DOHH2 (cell line): ENCODE measurements around the gene TYMS.
A peak's percentile ranks its signal among the peaks of the same experiment; 100 is the strongest.

Source experiments
- H3F3A ChIP-seq: fragments of 200-600 bp; sonication (generic), shearing (Covaris generic); 2 replicates; pipeline ENCODE4 v1.6.0; 2016; ENCODE audit warnings: antibody characterized with exemption, mild to moderate bottlenecking; ENCODE audit not compliant: control insufficient read depth, insufficient read depth
- H3K27ac ChIP-seq: fragments of 200-600 bp; sonication (generic); 2 replicates; pipeline ENCODE4 v1.5.1; 2014; ENCODE audit warnings: low read depth, mild to moderate bottlenecking, low read length, moderate library complexity
- H3K27me3 ChIP-seq: fragments of 200-600 bp; sonication (generic); 2 replicates; pipeline ENCODE4 v1.6.1; 2014; ENCODE audit warnings: mild to moderate bottlenecking, low read length, mixed read lengths; ENCODE audit not compliant: control insufficient read depth
- H3K36me3 ChIP-seq: fragments of 200-600 bp; sonication (generic); 2 replicates; pipeline ENCODE4 v1.6.1; 2014; ENCODE audit warnings: mild to moderate bottlenecking, low read length, moderate library complexity, mixed read lengths; ENCODE audit not compliant: control insufficient read depth
- H3K4me1 ChIP-seq: fragments of 200-600 bp; sonication (generic); 2 replicates; pipeline ENCODE4 v1.6.1; 2014; ENCODE audit warnings: mild to moderate bottlenecking, low read length, mixed read lengths; ENCODE audit not compliant: control insufficient read depth
- H3K4me2 ChIP-seq: fragments of 200-600 bp; sonication (generic); 2 replicates; pipeline ENCODE4 v1.6.0; 2014; ENCODE audit warnings: mild to moderate bottlenecking, low read length, moderate library complexity
- H3K4me3 ChIP-seq: fragments of 200-600 bp; sonication (generic); 2 replicates; pipeline ENCODE4 v1.5.1; 2014; ENCODE audit warnings: mild to moderate bottlenecking, low read length, mixed read lengths
- H3K79me2 ChIP-seq: fragments of 200-600 bp; sonication (generic); 2 replicates; pipeline ENCODE4 v1.6.1; 2014; ENCODE audit warnings: mild to moderate bottlenecking, low read length, mixed read lengths; ENCODE audit not compliant: control insufficient read depth
- H3K9me2 ChIP-seq: fragments of 200-600 bp; sonication (generic); replicated peaks from 2 replicates; pipeline ENCODE4 v1.6.1; 2014; ENCODE audit warnings: mild to moderate bottlenecking, low read length, mixed read lengths; ENCODE audit not compliant: control insufficient read depth
- H3K9me3 ChIP-seq: fragments of 200-600 bp; sonication (generic); 2 replicates; pipeline ENCODE4 v1.6.1; 2014; ENCODE audit warnings: antibody characterized with exemption, low read length, mixed read lengths; ENCODE audit not compliant: control insufficient read depth, insufficient read depth
- H4K20me1 ChIP-seq: fragments of 200-600 bp; sonication (generic); 2 replicates; pipeline ENCODE4 v1.6.0; 2014; ENCODE audit warnings: low read depth, mild to moderate bottlenecking, antibody characterized with exemption, low read length, moderate library complexity; ENCODE audit not compliant: control insufficient read depth, insufficient read depth
- EZH2phosphoT487 ChIP-seq: fragments of 200-600 bp; sonication (generic); IDR thresholded peaks from 2 replicates; pipeline ENCODE4 v1.6.1; 2017; ENCODE audit warnings: borderline replicate concordance, mild to moderate bottlenecking, antibody characterized with exemption, low read length, moderate library complexity, mixed read lengths
- TF ChIP-seq, protein P1 (sequence below): fragments of 200-600 bp; sonication (generic); IDR thresholded peaks from one replicate; pipeline ENCODE4 v1.5.1; 2014; ENCODE audit warnings: antibody characterized with exemption, mild to moderate bottlenecking, low read depth, low read length; ENCODE audit not compliant: poor library complexity, severe bottlenecking

Gene TYMS

DNA sequence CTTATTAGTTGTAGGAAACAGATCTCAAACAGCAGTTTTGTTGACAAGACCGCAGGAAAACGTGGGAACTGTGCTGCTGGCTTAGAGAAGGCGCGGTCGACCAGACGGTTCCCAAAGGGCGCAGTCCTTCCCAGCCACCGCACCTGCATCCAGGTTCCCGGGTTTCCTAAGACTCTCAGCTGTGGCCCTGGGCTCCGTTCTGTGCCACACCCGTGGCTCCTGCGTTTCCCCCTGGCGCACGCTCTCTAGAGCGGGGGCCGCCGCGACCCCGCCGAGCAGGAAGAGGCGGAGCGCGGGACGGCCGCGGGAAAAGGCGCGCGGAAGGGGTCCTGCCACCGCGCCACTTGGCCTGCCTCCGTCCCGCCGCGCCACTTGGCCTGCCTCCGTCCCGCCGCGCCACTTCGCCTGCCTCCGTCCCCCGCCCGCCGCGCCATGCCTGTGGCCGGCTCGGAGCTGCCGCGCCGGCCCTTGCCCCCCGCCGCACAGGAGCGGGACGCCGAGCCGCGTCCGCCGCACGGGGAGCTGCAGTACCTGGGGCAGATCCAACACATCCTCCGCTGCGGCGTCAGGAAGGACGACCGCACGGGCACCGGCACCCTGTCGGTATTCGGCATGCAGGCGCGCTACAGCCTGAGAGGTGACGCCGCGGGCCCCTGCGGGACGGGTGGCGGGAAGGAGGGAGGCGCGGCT lies at the start of gene TYMS:
Gene TYMS, plus strand, starts transcription at position 343 of the 690 bp plus-strand sequence. Its CDS starts 90 bp downstream, at position 433.
- H3K9me2 ChIP-seq = no peaks in the 10 kb centered on the region
- peaks cover 47% of the 10 kb centered on the region for H3K36me3 ChIP-seq
- peaks cover 18% of the 10 kb centered on the region; the same call in 1 of the 2 replicates for H3K9me3 ChIP-seq
- no peaks in the 10 kb centered on the region for H4K20me1 ChIP-seq
- H3K79me2 ChIP-seq = peaks cover 86% of the 10 kb centered on the region
- TF ChIP-seq, protein P1, sequence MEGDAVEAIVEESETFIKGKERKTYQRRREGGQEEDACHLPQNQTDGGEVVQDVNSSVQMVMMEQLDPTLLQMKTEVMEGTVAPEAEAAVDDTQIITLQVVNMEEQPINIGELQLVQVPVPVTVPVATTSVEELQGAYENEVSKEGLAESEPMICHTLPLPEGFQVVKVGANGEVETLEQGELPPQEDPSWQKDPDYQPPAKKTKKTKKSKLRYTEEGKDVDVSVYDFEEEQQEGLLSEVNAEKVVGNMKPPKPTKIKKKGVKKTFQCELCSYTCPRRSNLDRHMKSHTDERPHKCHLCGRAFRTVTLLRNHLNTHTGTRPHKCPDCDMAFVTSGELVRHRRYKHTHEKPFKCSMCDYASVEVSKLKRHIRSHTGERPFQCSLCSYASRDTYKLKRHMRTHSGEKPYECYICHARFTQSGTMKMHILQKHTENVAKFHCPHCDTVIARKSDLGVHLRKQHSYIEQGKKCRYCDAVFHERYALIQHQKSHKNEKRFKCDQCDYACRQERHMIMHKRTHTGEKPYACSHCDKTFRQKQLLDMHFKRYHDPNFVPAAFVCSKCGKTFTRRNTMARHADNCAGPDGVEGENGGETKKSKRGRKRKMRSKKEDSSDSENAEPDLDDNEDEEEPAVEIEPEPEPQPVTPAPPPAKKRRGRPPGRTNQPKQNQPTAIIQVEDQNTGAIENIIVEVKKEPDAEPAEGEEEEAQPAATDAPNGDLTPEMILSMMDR = no peak
- TF ChIP-seq EZH2phosphoT487 = no peak
- H3K27ac ChIP-seq = peak within 1 kb of the TSS; percentile 76
- H3K4me1 ChIP-seq = peaks cover 33% of the 10 kb centered on the region
- peak within 1 kb of the TSS; percentile 79 for H3K4me3 ChIP-seq
- H3F3A ChIP-seq = no peaks in the 10 kb centered on the region
- no peaks in the 10 kb centered on the region for H3K27me3 ChIP-seq
- peak within 1 kb of the TSS; percentile 88 for H3K4me2 ChIP-seq

- Histone ChIP-seq H3K4me2 (no peak overlapping the region), H3K9me3 (no peaks in the 10 kb centered on the region), H3K27me3 (no peaks in the 10 kb centered on the region), H3K36me3 (no peaks in the 10 kb centered on the region), H4K20me1 (no peaks in the 10 kb centered on the region), H3K27ac (no peak overlapping the region), H3K4me3 (no peak overlapping the region), H3F3A (no peaks in the 10 kb centered on the region), H3K9me2 (no peaks in the 10 kb centered on the region), H3K79me2 (no peaks in the 10 kb centered on the region), H3K4me1 (no peaks in the 10 kb centered on the region)
- TF ChIP-seq EZH2phosphoT487 = no peak
Observed at GRCh38 chr18:607930-608329, 49.5 kb upstream of the TYMS start.

DNA sequence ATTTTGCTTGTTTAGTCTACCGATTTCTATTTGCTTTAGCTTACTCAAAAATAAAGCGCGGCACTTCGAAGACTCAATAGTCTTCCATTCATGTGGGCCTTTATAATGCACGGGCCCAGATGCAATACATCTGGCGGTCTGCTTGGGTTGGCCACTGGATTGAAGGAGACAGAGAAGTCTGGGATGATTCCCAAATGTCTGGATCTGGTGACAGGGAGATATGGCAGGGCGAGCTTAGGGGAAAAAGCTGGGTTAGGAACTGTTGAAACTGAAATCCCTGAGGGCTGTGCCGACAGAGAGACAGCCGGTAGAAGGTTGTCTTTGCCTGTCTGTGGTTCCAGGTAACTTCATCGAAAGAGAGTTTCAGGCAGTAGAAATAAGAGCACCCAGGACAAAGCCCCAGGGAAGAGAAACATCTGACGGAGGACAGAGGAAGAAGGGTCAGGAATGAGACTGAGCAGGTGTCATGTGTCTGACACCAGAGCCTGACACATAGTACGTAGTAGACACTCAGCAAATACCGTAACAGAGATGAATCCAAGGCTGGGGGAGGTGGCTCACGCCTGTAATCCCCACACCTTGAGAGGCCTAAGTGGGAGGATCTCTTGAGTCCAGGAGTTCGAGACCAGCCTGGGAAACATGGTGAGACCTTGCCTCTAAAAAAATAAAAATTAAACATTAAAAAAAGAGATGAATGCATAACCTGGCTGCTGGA lies 47.1 kb upstream of the TYMS start:
- Histone ChIP-seq H3K9me2 (no peaks in the 10 kb centered on the region), H3K36me3 (no peaks in the 10 kb centered on the region), H3K4me1 (no peaks in the 10 kb centered on the region), H4K20me1 (no peaks in the 10 kb centered on the region), H3K79me2 (no peaks in the 10 kb centered on the region), H3K4me3 (no peak overlapping the region), H3K9me3 (no peaks in the 10 kb centered on the region), H3F3A (no peaks in the 10 kb centered on the region), H3K27ac (no peak overlapping the region), H3K4me2 (no peak overlapping the region), H3K27me3 (peaks cover 4% of the 10 kb centered on the region)
- TF ChIP-seq, protein P1 = no peak
- no peak for TF ChIP-seq EZH2phosphoT487

DNA sequence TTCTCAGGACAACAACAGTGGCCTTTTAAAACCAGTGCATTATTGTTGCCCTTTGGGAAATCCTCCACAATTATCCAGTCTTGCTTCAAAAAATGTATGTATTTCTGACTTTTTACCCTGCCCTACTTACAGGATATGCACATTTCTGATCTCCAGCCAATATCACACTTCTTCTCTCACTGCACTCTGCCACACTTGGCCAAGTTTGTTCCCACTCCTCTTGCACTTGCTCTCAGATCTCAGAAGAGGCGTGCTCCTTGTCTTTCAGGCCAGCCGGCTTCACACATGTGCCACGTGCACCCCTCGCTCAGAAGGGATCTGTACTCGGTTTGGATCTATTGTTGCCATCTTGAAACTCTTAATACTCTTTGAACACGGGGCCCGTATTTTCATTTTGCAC lies 45.3 kb upstream of the TYMS start:
- H3K27me3 ChIP-seq = peaks cover 8% of the 10 kb centered on the region
- H3F3A ChIP-seq = no peaks in the 10 kb centered on the region
- H3K9me3 ChIP-seq = no peaks in the 10 kb centered on the region
- TF ChIP-seq, protein P1 = no peak
- TF ChIP-seq EZH2phosphoT487 = no peak
- no peak overlapping the region for H3K4me2 ChIP-seq
- H3K4me1 ChIP-seq = no peaks in the 10 kb centered on the region
- H3K36me3 ChIP-seq = no peaks in the 10 kb centered on the region
- H3K27ac ChIP-seq = no peak overlapping the region
- H3K79me2 ChIP-seq = no peaks in the 10 kb centered on the region
- no peak overlapping the region for H3K4me3 ChIP-seq
- no peaks in the 10 kb centered on the region for H3K9me2 ChIP-seq
- H4K20me1 ChIP-seq = no peaks in the 10 kb centered on the region
